WTC11 (cell line): ENCODE data around the gene P2RX3. TPM values are rescaled to one million over a fixed set of nuclear protein-coding genes. Genes with fewer than 3 reads are reported as not detected.

Source experiments
- ATAC-seq: fragments of 200-7000 bp; cut with Tn5 transposase; 2 replicates; pipeline ENCODE4 v1.10.0; 2021; ENCODE audit warnings: mild to moderate bottlenecking, moderate library complexity
- CTCF ChIA-PET: fragments of 300-600 bp; sonication (Branson Sonifier 250); formaldehyde crosslinking; loops from one replicate; lab custom pipeline; 2021; ENCODE audit warnings: antibody characterized with exemption; lab: Charles Lee
- POLR2A ChIA-PET: fragments of 350-600 bp; sonication (Branson Sonifier 250); formaldehyde crosslinking; loops from one replicate; lab custom pipeline; 2021; ENCODE audit warnings: antibody characterized with exemption; lab: Charles Lee
- DNase-seq: peaks from one replicate; pipeline ENCODE4 v3.0.0; 2021; ENCODE audit warnings: low spot score
- H3K27ac Mint-ChIP-seq: 2 replicates; pipeline ENCODE4 v1.8.0; 2021; ENCODE audit warnings: mixed read lengths
- H3K27me3 Mint-ChIP-seq: 2 replicates; pipeline ENCODE4 v1.8.0; 2021; ENCODE audit warnings: low read depth, mild to moderate bottlenecking, moderate library complexity, mixed read lengths
- H3K36me3 Mint-ChIP-seq: 2 replicates; pipeline ENCODE4 v1.8.0; 2021; ENCODE audit warnings: mixed read lengths
- H3K4me1 Mint-ChIP-seq: 2 replicates; pipeline ENCODE4 v1.8.0; 2022; ENCODE audit warnings: mixed read lengths
- H3K4me3 Mint-ChIP-seq: 2 replicates; pipeline ENCODE4 v1.8.0; 2021; ENCODE audit warnings: mild to moderate bottlenecking, moderate library complexity, mixed read lengths
- H3K9me3 Mint-ChIP-seq: 2 replicates; pipeline ENCODE4 v1.8.0; 2021; ENCODE audit warnings: mixed read lengths
- CREB1 ChIP-seq: sonication (generic); formaldehyde crosslinking; IDR thresholded peaks from 2 replicates; pipeline ENCODE4 v1.8.0; 2023; ENCODE audit warnings: mild to moderate bottlenecking, missing genetic modification reagents
- ESRRA ChIP-seq: sonication (generic); formaldehyde crosslinking; IDR thresholded peaks from 2 replicates; pipeline ENCODE4 v1.8.1; 2022; ENCODE audit warnings: mild to moderate bottlenecking, missing genetic modification reagents, borderline replicate concordance
- FOXK1 ChIP-seq: sonication (generic); formaldehyde crosslinking; IDR thresholded peaks from 2 replicates; pipeline ENCODE4 v1.8.0; 2022; ENCODE audit warnings: mild to moderate bottlenecking, moderate library complexity, missing genetic modification reagents
- GTF2I ChIP-seq: fragments of 250-450 bp; sonication (Bioruptor Pico); conservative IDR thresholded peaks from 2 replicates; pipeline ENCODE4 v1.4.0; 2021; ENCODE audit warnings: mild to moderate bottlenecking
- NR1H2 ChIP-seq: sonication (generic); formaldehyde crosslinking; IDR thresholded peaks from 2 replicates; pipeline ENCODE4 v1.9.0; 2021; ENCODE audit warnings: mild to moderate bottlenecking, moderate library complexity, missing genetic modification reagents
- PRRX2 ChIP-seq: fragments of 250-450 bp; sonication (Bioruptor Pico); IDR thresholded peaks from 2 replicates; pipeline ENCODE4 v1.8.0; 2021; ENCODE audit warnings: mild to moderate bottlenecking
- USF1 ChIP-seq: sonication (generic); formaldehyde crosslinking; IDR thresholded peaks from 2 replicates; pipeline ENCODE4 v1.8.0; 2022; ENCODE audit warnings: mild to moderate bottlenecking, missing genetic modification reagents
- ZBTB21 ChIP-seq: sonication (generic); formaldehyde crosslinking; IDR thresholded peaks from 2 replicates; pipeline ENCODE4 v1.8.1; 2023; ENCODE audit warnings: mild to moderate bottlenecking, missing genetic modification reagents, borderline replicate concordance
- ZNF138 ChIP-seq: sonication (generic); formaldehyde crosslinking; conservative IDR thresholded peaks from 2 replicates; pipeline ENCODE4 v1.8.1; 2022; ENCODE audit warnings: mild to moderate bottlenecking, moderate library complexity, missing genetic modification reagents
- ZNF232 ChIP-seq: sonication (generic); formaldehyde crosslinking; IDR thresholded peaks from 2 replicates; pipeline ENCODE4 v1.8.0; 2022; ENCODE audit warnings: mild to moderate bottlenecking, missing genetic modification reagents
- ZNF396 ChIP-seq: fragments of 250-450 bp; sonication (Bioruptor Pico); IDR thresholded peaks from 2 replicates; pipeline ENCODE4 v1.8.0; 2021; ENCODE audit warnings: mild to moderate bottlenecking, moderate library complexity, borderline replicate concordance
- ZNF512 ChIP-seq: sonication (generic); formaldehyde crosslinking; IDR thresholded peaks from 2 replicates; pipeline ENCODE4 v1.8.1; 2022; ENCODE audit warnings: missing genetic modification reagents, borderline replicate concordance
- total RNA-seq: library from RNA; stranded (reverse); gene quantifications from 3 replicates; pipeline ENCODE4 v1.2.3, GENCODE V29; 2021
- TF ChIP-seq, protein P1 (sequence below): sonication (generic); formaldehyde crosslinking; conservative IDR thresholded peaks from 2 replicates; pipeline ENCODE4 v1.8.1; 2023; ENCODE audit warnings: mild to moderate bottlenecking, low read depth, missing genetic modification reagents, moderate library complexity
- TF ChIP-seq, protein P2 (sequence below): sonication (generic); formaldehyde crosslinking; IDR thresholded peaks from 2 replicates; pipeline ENCODE4 v1.8.1; 2023; ENCODE audit warnings: mild to moderate bottlenecking, missing genetic modification reagents
- TF ChIP-seq, protein P3 (sequence below): sonication (generic); formaldehyde crosslinking; IDR thresholded peaks from 2 replicates; pipeline ENCODE4 v1.8.1; 2022; ENCODE audit warnings: low read depth, mild to moderate bottlenecking, moderate library complexity, missing genetic modification reagents, borderline replicate concordance
- TF ChIP-seq, protein P4 (sequence below): sonication (generic); formaldehyde crosslinking; IDR thresholded peaks from 2 replicates; pipeline ENCODE4 v1.8.1; 2022; ENCODE audit warnings: mild to moderate bottlenecking, missing genetic modification reagents, moderate library complexity, borderline replicate concordance
- TF ChIP-seq, protein P5 (sequence below): sonication (generic); formaldehyde crosslinking; IDR thresholded peaks from 2 replicates; pipeline ENCODE4 v1.8.1; 2023; ENCODE audit warnings: mild to moderate bottlenecking, moderate library complexity, missing genetic modification reagents
- TF ChIP-seq, protein P6 (sequence below): fragments of 250-450 bp; sonication (Bioruptor Pico); IDR thresholded peaks from 2 replicates; pipeline ENCODE4 v1.8.0; 2021; ENCODE audit warnings: mild to moderate bottlenecking
- TF ChIP-seq, protein P7 (sequence below): fragments of 200-600 bp; IDR thresholded peaks from 2 replicates; pipeline ENCODE4 v1.8.0; 2022; ENCODE audit warnings: antibody characterized with exemption

The P2RX3 gene
- total RNA-seq, 1 experiment from 2014 or later = 0.26 TPM

DNA sequence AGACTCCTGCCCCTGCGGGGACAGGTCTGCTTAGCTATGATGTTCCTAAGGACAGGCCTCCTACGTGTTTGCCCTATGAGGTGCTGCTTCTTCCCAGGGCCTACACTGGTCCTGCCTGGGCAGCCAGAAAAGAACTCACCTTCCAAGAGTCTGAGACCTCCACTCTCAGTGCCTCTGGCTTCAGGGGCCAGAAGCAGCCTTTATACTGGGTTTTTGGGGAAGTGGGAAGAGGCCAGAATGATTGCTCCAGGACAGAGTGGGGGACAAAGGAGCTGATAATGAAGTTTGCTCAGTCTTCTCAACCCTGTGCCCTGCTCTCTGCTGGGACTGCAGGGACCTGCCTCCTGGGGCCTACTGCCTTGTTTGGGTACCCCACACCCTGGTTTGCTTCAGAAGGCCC is 42.8 kb downstream of the P2RX3 start, which contains the start of gene PRG3 (continued):
- TF ChIP-seq, protein P1, sequence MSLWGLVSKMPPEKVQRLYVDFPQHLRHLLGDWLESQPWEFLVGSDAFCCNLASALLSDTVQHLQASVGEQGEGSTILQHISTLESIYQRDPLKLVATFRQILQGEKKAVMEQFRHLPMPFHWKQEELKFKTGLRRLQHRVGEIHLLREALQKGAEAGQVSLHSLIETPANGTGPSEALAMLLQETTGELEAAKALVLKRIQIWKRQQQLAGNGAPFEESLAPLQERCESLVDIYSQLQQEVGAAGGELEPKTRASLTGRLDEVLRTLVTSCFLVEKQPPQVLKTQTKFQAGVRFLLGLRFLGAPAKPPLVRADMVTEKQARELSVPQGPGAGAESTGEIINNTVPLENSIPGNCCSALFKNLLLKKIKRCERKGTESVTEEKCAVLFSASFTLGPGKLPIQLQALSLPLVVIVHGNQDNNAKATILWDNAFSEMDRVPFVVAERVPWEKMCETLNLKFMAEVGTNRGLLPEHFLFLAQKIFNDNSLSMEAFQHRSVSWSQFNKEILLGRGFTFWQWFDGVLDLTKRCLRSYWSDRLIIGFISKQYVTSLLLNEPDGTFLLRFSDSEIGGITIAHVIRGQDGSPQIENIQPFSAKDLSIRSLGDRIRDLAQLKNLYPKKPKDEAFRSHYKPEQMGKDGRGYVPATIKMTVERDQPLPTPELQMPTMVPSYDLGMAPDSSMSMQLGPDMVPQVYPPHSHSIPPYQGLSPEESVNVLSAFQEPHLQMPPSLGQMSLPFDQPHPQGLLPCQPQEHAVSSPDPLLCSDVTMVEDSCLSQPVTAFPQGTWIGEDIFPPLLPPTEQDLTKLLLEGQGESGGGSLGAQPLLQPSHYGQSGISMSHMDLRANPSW (CRISPR knock-in tag) = no peak
- TF ChIP-seq GTF2I (CRISPR knock-in tag) (no peak), USF1 (CRISPR knock-in tag) (no peak), ZNF232 (CRISPR knock-in tag) (no peak)
- TF ChIP-seq, protein P2, sequence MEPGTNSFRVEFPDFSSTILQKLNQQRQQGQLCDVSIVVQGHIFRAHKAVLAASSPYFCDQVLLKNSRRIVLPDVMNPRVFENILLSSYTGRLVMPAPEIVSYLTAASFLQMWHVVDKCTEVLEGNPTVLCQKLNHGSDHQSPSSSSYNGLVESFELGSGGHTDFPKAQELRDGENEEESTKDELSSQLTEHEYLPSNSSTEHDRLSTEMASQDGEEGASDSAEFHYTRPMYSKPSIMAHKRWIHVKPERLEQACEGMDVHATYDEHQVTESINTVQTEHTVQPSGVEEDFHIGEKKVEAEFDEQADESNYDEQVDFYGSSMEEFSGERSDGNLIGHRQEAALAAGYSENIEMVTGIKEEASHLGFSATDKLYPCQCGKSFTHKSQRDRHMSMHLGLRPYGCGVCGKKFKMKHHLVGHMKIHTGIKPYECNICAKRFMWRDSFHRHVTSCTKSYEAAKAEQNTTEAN (CRISPR knock-in tag) = no peak

GRCh38 chr11:57386178-57386940 is 48.2 kb downstream of the P2RX3 start:
- CTCF ChIA-PET = interaction anchor here (1.3 kb wide), 1 partner anchor 107 kb away, joined by 3 read pairs; no protein-coding TSS in a partner anchor
- peaks cover 30% of the 10 kb centered on the region for H3K27me3 Mint-ChIP-seq
- H3K4me3 Mint-ChIP-seq = no peak overlapping the region
- TF ChIP-seq ZNF138 (CRISPR knock-in tag) (no peak), ZNF396 (CRISPR knock-in tag) (no peak), NR1H2 (CRISPR knock-in tag) (no peak), CREB1 (CRISPR knock-in tag) (no peak), ZNF512 (no peak), ZBTB21 (CRISPR knock-in tag) (no peak), GTF2I (CRISPR knock-in tag) (no peak), PRRX2 (CRISPR knock-in tag) (no peak), FOXK1 (CRISPR knock-in tag) (no peak), ESRRA (no peak)
- TF ChIP-seq, protein P3, sequence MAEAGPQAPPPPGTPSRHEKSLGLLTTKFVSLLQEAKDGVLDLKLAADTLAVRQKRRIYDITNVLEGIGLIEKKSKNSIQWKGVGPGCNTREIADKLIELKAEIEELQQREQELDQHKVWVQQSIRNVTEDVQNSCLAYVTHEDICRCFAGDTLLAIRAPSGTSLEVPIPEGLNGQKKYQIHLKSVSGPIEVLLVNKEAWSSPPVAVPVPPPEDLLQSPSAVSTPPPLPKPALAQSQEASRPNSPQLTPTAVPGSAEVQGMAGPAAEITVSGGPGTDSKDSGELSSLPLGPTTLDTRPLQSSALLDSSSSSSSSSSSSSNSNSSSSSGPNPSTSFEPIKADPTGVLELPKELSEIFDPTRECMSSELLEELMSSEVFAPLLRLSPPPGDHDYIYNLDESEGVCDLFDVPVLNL (CRISPR knock-in tag) = no peak
- TF ChIP-seq, protein P4, sequence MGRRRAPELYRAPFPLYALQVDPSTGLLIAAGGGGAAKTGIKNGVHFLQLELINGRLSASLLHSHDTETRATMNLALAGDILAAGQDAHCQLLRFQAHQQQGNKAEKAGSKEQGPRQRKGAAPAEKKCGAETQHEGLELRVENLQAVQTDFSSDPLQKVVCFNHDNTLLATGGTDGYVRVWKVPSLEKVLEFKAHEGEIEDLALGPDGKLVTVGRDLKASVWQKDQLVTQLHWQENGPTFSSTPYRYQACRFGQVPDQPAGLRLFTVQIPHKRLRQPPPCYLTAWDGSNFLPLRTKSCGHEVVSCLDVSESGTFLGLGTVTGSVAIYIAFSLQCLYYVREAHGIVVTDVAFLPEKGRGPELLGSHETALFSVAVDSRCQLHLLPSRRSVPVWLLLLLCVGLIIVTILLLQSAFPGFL = no peak
- TF ChIP-seq, protein P5, sequence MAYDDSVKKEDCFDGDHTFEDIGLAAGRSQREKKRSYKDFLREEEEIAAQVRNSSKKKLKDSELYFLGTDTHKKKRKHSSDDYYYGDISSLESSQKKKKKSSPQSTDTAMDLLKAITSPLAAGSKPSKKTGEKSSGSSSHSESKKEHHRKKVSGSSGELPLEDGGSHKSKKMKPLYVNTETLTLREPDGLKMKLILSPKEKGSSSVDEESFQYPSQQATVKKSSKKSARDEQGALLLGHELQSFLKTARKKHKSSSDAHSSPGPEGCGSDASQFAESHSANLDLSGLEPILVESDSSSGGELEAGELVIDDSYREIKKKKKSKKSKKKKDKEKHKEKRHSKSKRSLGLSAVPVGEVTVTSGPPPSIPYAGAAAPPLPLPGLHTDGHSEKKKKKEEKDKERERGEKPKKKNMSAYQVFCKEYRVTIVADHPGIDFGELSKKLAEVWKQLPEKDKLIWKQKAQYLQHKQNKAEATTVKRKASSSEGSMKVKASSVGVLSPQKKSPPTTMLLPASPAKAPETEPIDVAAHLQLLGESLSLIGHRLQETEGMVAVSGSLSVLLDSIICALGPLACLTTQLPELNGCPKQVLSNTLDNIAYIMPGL (CRISPR knock-in tag) = no peak
- TF ChIP-seq, protein P6, sequence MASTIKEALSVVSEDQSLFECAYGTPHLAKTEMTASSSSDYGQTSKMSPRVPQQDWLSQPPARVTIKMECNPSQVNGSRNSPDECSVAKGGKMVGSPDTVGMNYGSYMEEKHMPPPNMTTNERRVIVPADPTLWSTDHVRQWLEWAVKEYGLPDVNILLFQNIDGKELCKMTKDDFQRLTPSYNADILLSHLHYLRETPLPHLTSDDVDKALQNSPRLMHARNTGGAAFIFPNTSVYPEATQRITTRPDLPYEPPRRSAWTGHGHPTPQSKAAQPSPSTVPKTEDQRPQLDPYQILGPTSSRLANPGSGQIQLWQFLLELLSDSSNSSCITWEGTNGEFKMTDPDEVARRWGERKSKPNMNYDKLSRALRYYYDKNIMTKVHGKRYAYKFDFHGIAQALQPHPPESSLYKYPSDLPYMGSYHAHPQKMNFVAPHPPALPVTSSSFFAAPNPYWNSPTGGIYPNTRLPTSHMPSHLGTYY (CRISPR knock-in tag) = no peak
- TF ChIP-seq, protein P7, sequence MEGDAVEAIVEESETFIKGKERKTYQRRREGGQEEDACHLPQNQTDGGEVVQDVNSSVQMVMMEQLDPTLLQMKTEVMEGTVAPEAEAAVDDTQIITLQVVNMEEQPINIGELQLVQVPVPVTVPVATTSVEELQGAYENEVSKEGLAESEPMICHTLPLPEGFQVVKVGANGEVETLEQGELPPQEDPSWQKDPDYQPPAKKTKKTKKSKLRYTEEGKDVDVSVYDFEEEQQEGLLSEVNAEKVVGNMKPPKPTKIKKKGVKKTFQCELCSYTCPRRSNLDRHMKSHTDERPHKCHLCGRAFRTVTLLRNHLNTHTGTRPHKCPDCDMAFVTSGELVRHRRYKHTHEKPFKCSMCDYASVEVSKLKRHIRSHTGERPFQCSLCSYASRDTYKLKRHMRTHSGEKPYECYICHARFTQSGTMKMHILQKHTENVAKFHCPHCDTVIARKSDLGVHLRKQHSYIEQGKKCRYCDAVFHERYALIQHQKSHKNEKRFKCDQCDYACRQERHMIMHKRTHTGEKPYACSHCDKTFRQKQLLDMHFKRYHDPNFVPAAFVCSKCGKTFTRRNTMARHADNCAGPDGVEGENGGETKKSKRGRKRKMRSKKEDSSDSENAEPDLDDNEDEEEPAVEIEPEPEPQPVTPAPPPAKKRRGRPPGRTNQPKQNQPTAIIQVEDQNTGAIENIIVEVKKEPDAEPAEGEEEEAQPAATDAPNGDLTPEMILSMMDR = no peak
- H3K4me1 Mint-ChIP-seq = no peaks in the 10 kb centered on the region
- H3K27ac Mint-ChIP-seq = no peak overlapping the region
- POLR2A ChIA-PET = no interaction called here
- ATAC-seq (no peak), DNase-seq (no peak)
- no peaks in the 10 kb centered on the region for H3K36me3 Mint-ChIP-seq
- no peaks in the 10 kb centered on the region for H3K9me3 Mint-ChIP-seq
